GM12878 (cell line): Measurements from ENCODE around the gene ERN1. TPM values are rescaled to one million over a fixed set of nuclear protein-coding genes. Genes with fewer than 3 reads are reported as not detected.

ENCODE experiments used
- ATAC-seq: fragments of 200-7000 bp; cut with Tn5 transposase; 3 replicates; pipeline ENCODE4 v1.9.1; 2020; ENCODE audit warnings: mild to moderate bottlenecking, moderate library complexity
- BruUV-seq: library from RNA; stranded (reverse); fragments of 400-500 nt; replicated peaks from 2 replicates; lab custom pipeline; 2021; lab: Mats Ljungman, UMichigan
- CTCF ChIA-PET: fragments of 300-600 bp; sonication (Branson Sonifier 250); formaldehyde crosslinking; extraction: SDS; loops from one replicate; lab custom pipeline; 2021; ENCODE audit warnings: inconsistent platforms; lab: Yijun Ruan, JAX
- POLR2A ChIA-PET: fragments of 350-600 bp; formaldehyde crosslinking; extraction: SDS; loops from one replicate; lab custom pipeline; 2021; ENCODE audit warnings: inconsistent platforms; lab: Charles Lee
- RAD21 ChIA-PET: fragments of 300-600 bp; sonication (Branson Sonifier 250); formaldehyde crosslinking; loops from one replicate; lab custom pipeline; 2023; ENCODE audit warnings: antibody characterized with exemption; ENCODE audit not compliant: unreplicated experiment; lab: Charles Lee
- SMC1A ChIA-PET: fragments of 300-600 bp; sonication (Branson Sonifier 250); formaldehyde crosslinking; loops from one replicate; lab custom pipeline; 2023; ENCODE audit not compliant: unreplicated experiment, uncharacterized antibody; lab: Charles Lee
- DNase-seq: peaks from one replicate; pipeline ENCODE4 v3.0.0-alpha.2; 2011; ENCODE audit warnings: low read depth, low spot score
- FAIRE-seq: peaks from 3 replicates; lab custom pipeline; 2011; peaks lifted over from hg19 to GRCh38; lab: Jason Lieb, UNC
- H2AFZ ChIP-seq: 2 replicates; pipeline ENCODE4 v1.6.0; 2011; ENCODE audit warnings: low read depth, low read length, control low read depth; ENCODE audit not compliant: control insufficient read depth
- H3K27ac ChIP-seq: 2 replicates; pipeline ENCODE4 v1.5.1; 2011; ENCODE audit warnings: control low read depth; ENCODE audit not compliant: control insufficient read depth, insufficient read depth
- H3K27me3 ChIP-seq, 2 experiments: replicated peaks in 1 of 2; 2 replicates each; pipeline versions ENCODE4 v1.6.0 to v1.6.1; 2011; ENCODE audit warnings: low read length in 1 of 2; ENCODE audit not compliant: control insufficient read depth in 2 of 2, insufficient read depth in 2 of 2
- H3K36me3 ChIP-seq, 2 experiments: 2 replicates each; pipeline ENCODE4 v1.5.1; 2011; ENCODE audit warnings: low read length in 1 of 2; ENCODE audit not compliant: control insufficient read depth in 2 of 2, insufficient read depth in 2 of 2
- H3K4me1 ChIP-seq: 2 replicates; pipeline ENCODE4 v1.6.1; 2011; ENCODE audit warnings: mild to moderate bottlenecking, low read length, moderate library complexity, mixed read lengths; ENCODE audit not compliant: control insufficient read depth, insufficient read depth
- H3K4me2 ChIP-seq: 2 replicates; pipeline ENCODE4 v1.6.0; 2011; ENCODE audit warnings: control low read depth; ENCODE audit not compliant: control insufficient read depth, insufficient read depth
- H3K4me3 ChIP-seq: fragments of 200-600 bp; sonication (generic); 2 replicates; pipeline ENCODE4 v1.5.1; 2016
- H3K79me2 ChIP-seq: 2 replicates; pipeline ENCODE4 v1.6.0; 2011; ENCODE audit warnings: low read length; ENCODE audit not compliant: control insufficient read depth, insufficient read depth
- H3K9ac ChIP-seq: 2 replicates; pipeline ENCODE4 v1.8.0; 2011; ENCODE audit warnings: low read length, control low read depth, mixed read lengths; ENCODE audit not compliant: control insufficient read depth, insufficient read depth
- H3K9me3 ChIP-seq: replicated peaks from 3 replicates; pipeline ENCODE4 v1.5.1; 2011; ENCODE audit warnings: mild to moderate bottlenecking, low read length; ENCODE audit not compliant: control insufficient read depth, insufficient read depth
- H4K20me1 ChIP-seq: 2 replicates; pipeline ENCODE4 v1.6.0; 2011; ENCODE audit not compliant: control insufficient read depth, insufficient read depth
- CBX5 ChIP-seq: sonication (generic); IDR thresholded peaks from 2 replicates; pipeline ENCODE4 v1.6.1; 2016; ENCODE audit warnings: low read depth, moderate library complexity, mild to moderate bottlenecking, inconsistent platforms
- CEBPB ChIP-seq, 2 experiments: fragments of 150-350 bp in 1 of 2; IDR thresholded peaks; 2 replicates each; pipeline ENCODE4 v1.6.1; 2012 to 2014; ENCODE audit warnings: low read depth in 2 of 2, low read length in 2 of 2, borderline replicate concordance in 1 of 2, inconsistent platforms in 1 of 2
- DPF2 ChIP-seq: fragments of 450-650 bp; IDR thresholded peaks from 2 replicates; pipeline ENCODE4 v1.6.1; 2017; ENCODE audit warnings: mild to moderate bottlenecking
- EP300 ChIP-seq, 2 experiments: fragments of 150-350 bp in 1 of 2; IDR thresholded peaks; 2 replicates each; pipeline ENCODE4 v1.6.1; 2011 to 2012; ENCODE audit warnings: low read depth in 2 of 2, low read length in 2 of 2, borderline replicate concordance in 1 of 2, improper control_type of control experiment in 1 of 2, inconsistent platforms in 1 of 2; ENCODE audit not compliant: control insufficient read depth in 1 of 2
- EZH2 ChIP-seq: IDR thresholded peaks from 2 replicates; pipeline ENCODE4 v1.6.1; 2012; ENCODE audit warnings: low read depth, mild to moderate bottlenecking, control low read depth, inconsistent platforms, low read length, borderline replicate concordance; ENCODE audit not compliant: control insufficient read depth
- FOXK2 ChIP-seq: fragments of 450-650 bp; IDR thresholded peaks from 2 replicates; pipeline ENCODE4 v1.6.1; 2017; ENCODE audit warnings: mild to moderate bottlenecking, moderate library complexity
- LARP7 ChIP-seq: fragments of 450-650 bp; IDR thresholded peaks from 2 replicates; pipeline ENCODE4 v1.6.1; 2017; ENCODE audit warnings: mild to moderate bottlenecking
- NFYA ChIP-seq: IDR thresholded peaks from 2 replicates; pipeline ENCODE4 v1.6.1; 2011; ENCODE audit warnings: low read depth, mild to moderate bottlenecking, low read length, improper control_type of control experiment, borderline replicate concordance
- RELA ChIP-seq: fragments of 450-650 bp; IDR thresholded peaks from 2 replicates; pipeline ENCODE4 v1.8.0; 2014; ENCODE audit warnings: borderline replicate concordance; ENCODE audit not compliant: partially characterized antibody
- SMARCA5 ChIP-seq: fragments of 450-650 bp; IDR thresholded peaks from 2 replicates; pipeline ENCODE4 v1.6.1; 2017; ENCODE audit warnings: mild to moderate bottlenecking
- TARDBP ChIP-seq: IDR thresholded peaks from 2 replicates; pipeline ENCODE4 v1.6.1; 2016; ENCODE audit warnings: borderline replicate concordance
- YBX1 ChIP-seq: fragments of 450-650 bp; IDR thresholded peaks from 2 replicates; pipeline ENCODE4 v1.6.1; 2016; ENCODE audit warnings: antibody characterized with exemption
- ZSCAN29 ChIP-seq: fragments of 450-650 bp; IDR thresholded peaks from 2 replicates; pipeline ENCODE4 v1.6.1; 2017; ENCODE audit warnings: mild to moderate bottlenecking, moderate library complexity
- ZZZ3 ChIP-seq: IDR thresholded peaks from 2 replicates; pipeline ENCODE4 v1.6.1; 2011; ENCODE audit warnings: low read depth; ENCODE audit not compliant: control insufficient read depth, insufficient read length
- WGBS: methylation state at CpG from one replicate; pipeline ENCODE4 v1.1.6; 2016; ENCODE audit warnings: low lambda C conversion rate; ENCODE audit not compliant: insufficient replicate concordance, insufficient coverage; ENCODE audit errors: missing lambda C conversion rate; 5-methylcytosine and 5-hydroxymethylcytosine counted together
- in situ Hi-C: fragments of 300-500 bp; cut with MboI; formaldehyde crosslinking; loops from 9 replicates; pipeline ENCODE4 v1.14.3; 2018; ENCODE audit warnings: mixed read lengths
- intact Hi-C: fragments of 100-400 bp; cut with micrococcal nuclease; formaldehyde crosslinking; loops from one replicate; pipeline ENCODE4 v1.14.2; 2022; ENCODE audit not compliant: unreplicated experiment
- polyA plus RNA-seq, 11 experiments: library from polyadenylated mRNA; depleted of rRNA in 4 of 11; unstranded in 6 of 11; stranded (reverse) in 5 of 11; fragments of >200 nt; fragmentation: Nextera tagmentation in 4 of 11; fragmentation: Illumina TruSeq in 1 of 11; extraction: Ambion mirVana in 4 of 11; extraction: Trizol in 1 of 11; gene quantifications; 1 replicate in 1 of 11; 2 replicates in 10 of 11; pipeline versions ENCODE4 v1.2.1 to v1.2.3, GENCODE V29; 2011 to 2016; ENCODE audit warnings: inconsistent platforms in 2 of 11, missing spikeins in 2 of 11, low read depth in 1 of 11
- total RNA-seq, 4 experiments: library from RNA; depleted of rRNA in 3 of 4; stranded (reverse); fragments of >200 nt in 3 of 4; fragmentation: Illumina TruSeq in 1 of 4; extraction: Trizol in 1 of 4; gene quantifications; 2 replicates each; pipeline versions ENCODE4 v1.2.1 to v1.2.3, GENCODE V29; 2013 to 2021
- TF ChIP-seq, protein P1 (sequence below): fragments of 450-650 bp; IDR thresholded peaks from 2 replicates; pipeline ENCODE4 v1.6.1; 2017; ENCODE audit warnings: borderline replicate concordance

ERN1 gene
- total and polyA plus RNA-seq, 10 of the 15 experiments (the other 5 are each of a cell fraction or from before 2014, with no cell fraction given), result 2.6 to 19.2 (median 7.6) TPM

DNA sequence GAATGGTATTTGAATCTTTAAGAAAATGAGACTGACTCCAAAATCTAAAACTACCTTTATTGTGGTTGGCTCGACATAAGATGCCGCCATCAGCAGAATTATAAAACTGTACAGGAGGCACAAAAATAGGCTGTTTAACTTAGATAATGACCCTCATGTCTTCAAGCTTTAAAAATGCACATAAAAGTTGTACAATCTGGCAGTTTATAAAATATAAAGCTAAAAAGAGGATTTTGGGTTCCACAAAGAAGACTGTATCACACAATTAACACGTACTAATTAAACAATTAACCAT lies 90.9 kb downstream of the ERN1 start:
- Histone ChIP-seq H3K4me2 (no peak overlapping the region), H3K9ac (no peak overlapping the region), H3K27me3 (no peaks in the 10 kb centered on the region), H3K4me1 (no peaks in the 10 kb centered on the region), H2AFZ (no peak overlapping the region), H3K79me2 (no peaks in the 10 kb centered on the region), H3K36me3 (peaks cover 4% of the 10 kb centered on the region in 2 experiments), H4K20me1 (no peaks in the 10 kb centered on the region)
- WGBS, result 98% methylated on average over 3 of the region's 3 CpGs
- no peak for FAIRE-seq
- SMC1A ChIA-PET, result interaction anchor here (0.6 to 1.6 kb wide), 4 partner anchors 11 to 26 kb away, joined by 3 to 5 read pairs (median 4); no protein-coding TSS in a partner anchor
- no peak for ATAC-seq
- TF ChIP-seq LARP7 (no peak), ZZZ3 (no peak), CBX5 (no peak), YBX1 (no peak), RELA (no peak), TARDBP (no peak), ZSCAN29 (no peak), EZH2 (no peak), NFYA (no peak), CEBPB (IDR thresholded peaks at IDR 0.05; ENCODE audit: borderline replicate concordance in 1 of 2, low read depth in 2 of 2, low read length in 2 of 2) (no peak), EP300 (IDR thresholded peaks at IDR 0.05; ENCODE audit: borderline replicate concordance in 1 of 2, control insufficient read depth in 1 of 2, low read depth in 2 of 2, low read length in 2 of 2) (no peak), DPF2 (no peak), SMARCA5 (no peak), FOXK2 (no peak)
- TF ChIP-seq, protein P1, sequence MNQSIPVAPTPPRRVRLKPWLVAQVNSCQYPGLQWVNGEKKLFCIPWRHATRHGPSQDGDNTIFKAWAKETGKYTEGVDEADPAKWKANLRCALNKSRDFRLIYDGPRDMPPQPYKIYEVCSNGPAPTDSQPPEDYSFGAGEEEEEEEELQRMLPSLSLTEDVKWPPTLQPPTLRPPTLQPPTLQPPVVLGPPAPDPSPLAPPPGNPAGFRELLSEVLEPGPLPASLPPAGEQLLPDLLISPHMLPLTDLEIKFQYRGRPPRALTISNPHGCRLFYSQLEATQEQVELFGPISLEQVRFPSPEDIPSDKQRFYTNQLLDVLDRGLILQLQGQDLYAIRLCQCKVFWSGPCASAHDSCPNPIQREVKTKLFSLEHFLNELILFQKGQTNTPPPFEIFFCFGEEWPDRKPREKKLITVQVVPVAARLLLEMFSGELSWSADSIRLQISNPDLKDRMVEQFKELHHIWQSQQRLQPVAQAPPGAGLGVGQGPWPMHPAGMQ, result no peak
- TF ChIP-seq, all 136 proteins: peak for 0
- intact Hi-C loops (no loop called here), in situ Hi-C loops (loop anchor here (25.0 kb wide), 1 partner anchor 248 kb away; no protein-coding TSS in a partner anchor)
- no peak overlapping the region for H3K27ac ChIP-seq
- ChIA-PET CTCF (interaction anchor here (1.5 to 2.2 kb wide), 3 partner anchors 11 to 94 kb away, joined by 6 to 15 read pairs (median 10); no protein-coding TSS in a partner anchor), RAD21 (interaction anchor here (1.2 kb wide), 1 partner anchor 10 kb away, joined by 4 read pairs; no protein-coding TSS in a partner anchor), POLR2A (no interaction called here)
- BruUV-seq, result no TSS peak
- H3K4me3 ChIP-seq, result no peak overlapping the region
- no peak for DNase-seq
- H3K9me3 ChIP-seq, result no peaks in the 10 kb centered on the region
